CD4-positive, alpha-beta T cell treated with Interferon alpha-2 for 1 hour (primary cell): ENCODE data around the gene SPATA22.
"Not testable (repeated sequence)": the region's sequence is repeated elsewhere in the genome, so short reads cannot be mapped to it uniquely, and the experiment has no call there.

Experiments used
- DNase-seq, 2 donors: peaks; one replicate each; pipeline ENCODE4 v3.0.0-alpha.2; 2020 to 2022

The SPATA22 gene

DNA sequence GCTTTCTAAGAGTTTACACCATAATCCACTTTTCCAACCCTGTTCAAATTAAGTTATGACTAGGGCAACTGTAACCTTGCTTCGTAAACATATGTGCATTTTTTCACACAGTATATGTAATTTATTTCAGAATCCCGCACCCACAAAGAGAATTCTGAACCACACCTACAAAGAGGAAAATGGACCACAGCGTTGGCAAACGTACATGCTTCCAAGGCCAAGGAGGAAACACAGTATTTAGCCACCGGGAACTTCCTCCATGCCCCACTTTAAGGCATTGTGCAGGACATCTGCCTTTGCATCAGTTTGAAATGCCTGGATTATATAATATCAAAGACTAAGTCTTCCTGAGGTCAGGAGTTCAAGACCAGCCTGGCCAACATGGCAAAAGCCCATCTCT, 2.1 kb downstream of the SPATA22 start:
- DNase-seq: no peak

DNA sequence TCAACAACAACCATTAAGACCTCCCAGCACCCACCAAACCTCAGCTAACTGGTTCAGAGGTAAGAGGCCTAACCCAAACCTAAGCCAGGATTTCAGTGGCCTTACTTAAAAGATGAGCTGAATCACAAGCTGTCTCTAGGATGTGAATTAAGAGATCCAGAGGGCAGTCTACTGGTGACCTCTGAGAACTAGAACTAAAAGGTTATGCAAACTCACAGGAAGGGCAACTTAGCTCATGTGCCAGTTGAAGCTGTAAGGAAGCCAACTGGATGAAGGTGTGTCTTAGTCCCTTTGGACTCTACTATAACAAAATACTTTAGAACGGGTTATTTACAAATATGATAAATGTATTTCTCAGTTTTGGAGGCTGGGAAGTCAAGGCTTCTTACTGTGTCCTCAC, 5.3 kb downstream of the SPATA22 start:
- not testable (repeated sequence) for DNase-seq

DNA sequence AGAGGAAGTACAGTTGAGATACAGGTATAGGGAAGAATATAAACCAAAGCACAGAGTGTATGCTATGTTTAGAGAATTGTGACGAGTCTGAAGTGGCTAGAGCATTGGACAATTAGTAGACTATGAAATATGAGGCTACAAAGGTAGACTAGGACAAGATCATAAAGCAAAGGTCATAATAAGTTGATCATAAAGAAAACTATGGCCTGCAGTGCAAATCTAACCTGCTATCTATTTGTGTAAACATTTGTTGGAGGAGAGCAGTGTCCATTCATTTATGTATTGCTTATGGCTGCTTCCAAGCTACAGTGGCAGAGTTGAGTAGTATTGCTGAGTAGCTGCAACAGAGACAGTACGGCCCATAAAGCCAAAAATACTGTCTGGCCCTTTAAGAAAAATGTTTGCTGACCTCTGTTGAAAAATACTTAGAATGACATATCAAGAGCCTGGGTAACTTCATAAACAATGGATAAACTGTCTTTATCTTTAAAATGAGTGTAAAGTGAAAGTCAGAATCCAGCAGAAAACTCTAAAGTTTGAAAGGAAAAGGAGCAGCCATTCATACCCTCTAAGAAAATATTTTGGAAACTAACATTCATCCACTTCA, 23.5 kb downstream of the SPATA22 start:
- no peak for DNase-seq

DNA sequence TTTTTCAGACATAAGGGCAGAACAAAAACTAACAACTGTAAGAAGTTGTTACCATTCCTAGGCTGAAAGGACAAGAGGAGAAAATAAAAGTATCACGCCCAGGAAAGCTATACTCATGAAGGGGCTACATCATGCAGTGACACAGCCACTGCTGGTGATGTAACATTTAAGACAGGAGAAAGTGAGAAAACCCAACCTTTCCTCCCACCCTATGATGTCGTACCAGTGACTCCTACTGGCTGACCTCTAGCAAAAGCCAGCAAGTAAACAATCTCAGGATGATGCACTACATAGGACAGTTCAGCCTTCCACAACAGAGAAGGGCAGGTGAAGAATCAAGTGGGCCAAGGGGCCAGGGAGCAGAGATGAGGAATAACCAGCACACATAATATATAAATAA, 24.0 kb downstream of the SPATA22 start:
- DNase-seq: peak in 1 of 2 donors; percentile 7

DNA sequence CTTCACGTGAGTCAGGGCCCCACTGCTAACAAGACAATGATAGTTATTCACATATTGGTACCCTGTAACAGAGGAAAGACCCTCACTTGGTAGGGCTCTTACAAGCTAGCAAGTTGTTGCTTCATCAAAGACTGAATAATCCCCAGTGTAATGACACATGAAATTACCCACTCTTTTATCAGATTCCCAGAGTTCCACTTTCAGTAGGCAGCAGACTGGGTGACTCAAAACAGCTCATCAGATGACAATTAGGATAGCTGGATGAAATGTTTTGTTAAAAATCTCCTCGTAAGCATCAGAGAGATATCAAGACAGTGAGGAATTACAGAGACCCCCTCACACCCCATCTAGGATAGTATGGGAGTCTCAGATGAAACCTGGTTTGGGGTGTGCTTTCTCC, 31.2 kb downstream of the SPATA22 start:
- DNase-seq: no peak

DNA sequence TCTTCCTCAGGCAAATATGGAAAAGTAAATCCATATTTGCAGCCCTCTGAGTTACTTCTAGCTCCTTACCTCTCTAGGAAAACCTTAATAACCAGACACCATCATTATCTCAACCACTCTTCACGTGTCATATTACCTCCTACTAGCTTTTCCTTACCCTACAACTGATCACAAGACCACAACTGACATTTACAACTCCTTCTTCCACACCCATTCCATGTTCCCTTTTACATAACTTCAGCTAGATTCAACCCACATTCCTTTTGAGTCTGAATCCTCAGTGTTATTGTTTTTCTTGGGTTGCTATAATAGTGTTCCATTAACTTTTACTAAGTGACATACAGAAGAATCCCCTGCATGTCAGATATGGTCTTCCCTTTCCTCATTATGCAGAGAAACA, 33.3 kb downstream of the SPATA22 start:
- no peak for DNase-seq

DNA sequence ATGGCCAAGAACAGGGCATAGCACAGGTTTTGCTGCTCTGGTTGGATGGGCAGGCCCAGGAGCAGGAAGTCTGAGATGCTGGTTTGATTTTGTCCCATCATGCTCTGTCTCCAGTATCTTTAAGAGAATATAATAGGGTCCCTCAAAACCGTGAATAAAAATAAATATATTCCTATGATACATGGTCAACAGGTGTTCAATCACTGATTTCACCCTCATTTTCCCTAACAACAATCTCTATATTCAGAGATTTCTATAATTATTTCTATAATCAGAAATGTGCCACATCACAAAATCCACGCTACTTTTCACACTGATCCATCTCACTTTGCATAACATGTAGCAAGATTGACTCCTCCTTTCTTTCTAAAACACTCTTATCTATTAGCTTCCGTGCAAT, 37.9 kb downstream of the SPATA22 start, which contains the start of gene OR1E2:
Gene OR1E2 (minus strand): TSS at position 101 of the 400 bp plus-strand sequence. CDS start 0 bp downstream, at position 101.
- DNase-seq: no peak

DNA sequence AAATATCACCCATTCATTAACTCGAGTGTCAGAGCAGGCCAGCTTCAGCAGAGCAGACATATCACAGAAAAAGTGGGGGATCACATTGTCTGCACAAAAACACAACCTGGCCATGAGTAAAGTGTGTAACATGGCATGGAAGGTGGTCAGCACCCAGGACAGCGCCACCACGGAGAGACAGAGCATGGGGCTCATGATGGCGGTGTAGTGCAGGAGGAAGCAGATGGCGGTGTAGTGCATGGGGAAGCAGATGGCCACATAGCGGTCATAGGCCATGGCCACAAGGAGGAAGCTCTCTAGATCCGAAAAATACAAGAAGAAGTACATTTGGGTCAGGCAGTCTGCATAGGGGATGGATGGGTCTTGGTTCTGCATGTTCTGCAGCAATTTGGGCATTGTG, 38.4 kb downstream of the SPATA22 start:
- DNase-seq: peak; percentile 7 to 11

DNA sequence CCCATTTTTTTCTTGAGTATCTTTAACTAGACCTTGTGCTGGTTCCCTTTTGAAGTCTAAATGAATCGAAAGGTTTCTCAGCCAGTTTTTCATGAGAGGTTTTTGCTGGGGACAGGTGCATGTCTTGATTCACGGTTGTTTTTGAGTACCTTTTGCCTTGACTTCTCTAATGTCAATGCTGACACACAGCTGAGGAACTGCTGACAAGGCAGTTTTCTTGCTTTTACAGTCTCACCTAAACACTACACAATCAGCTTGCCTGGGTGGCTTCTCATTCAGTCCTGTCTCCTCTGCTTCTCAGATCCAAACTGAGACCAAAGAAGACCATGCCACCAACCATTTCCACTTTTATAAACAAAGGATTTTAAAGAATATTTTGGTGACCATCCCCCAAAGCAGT, 53.4 kb downstream of the SPATA22 start:
- no peak for DNase-seq

DNA sequence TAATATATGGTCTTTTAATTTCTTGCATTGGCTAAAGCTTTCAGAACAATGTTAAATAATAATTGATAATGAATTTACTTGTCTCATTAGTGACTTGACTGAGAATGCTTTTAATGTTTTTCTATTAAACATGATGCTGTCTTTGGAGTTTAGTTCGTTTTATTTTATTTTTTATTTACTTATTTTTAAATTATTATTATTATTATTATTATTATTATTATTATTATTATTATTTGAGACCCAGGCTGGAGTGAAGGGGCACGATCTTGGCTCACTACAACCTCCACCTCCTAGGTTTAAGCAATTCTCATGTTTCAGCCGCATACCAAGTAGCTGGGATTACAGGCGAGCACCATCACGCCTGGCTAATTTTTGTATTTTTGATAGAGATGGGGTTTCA, 56.0 kb downstream of the SPATA22 start:
- DNase-seq: no peak

DNA sequence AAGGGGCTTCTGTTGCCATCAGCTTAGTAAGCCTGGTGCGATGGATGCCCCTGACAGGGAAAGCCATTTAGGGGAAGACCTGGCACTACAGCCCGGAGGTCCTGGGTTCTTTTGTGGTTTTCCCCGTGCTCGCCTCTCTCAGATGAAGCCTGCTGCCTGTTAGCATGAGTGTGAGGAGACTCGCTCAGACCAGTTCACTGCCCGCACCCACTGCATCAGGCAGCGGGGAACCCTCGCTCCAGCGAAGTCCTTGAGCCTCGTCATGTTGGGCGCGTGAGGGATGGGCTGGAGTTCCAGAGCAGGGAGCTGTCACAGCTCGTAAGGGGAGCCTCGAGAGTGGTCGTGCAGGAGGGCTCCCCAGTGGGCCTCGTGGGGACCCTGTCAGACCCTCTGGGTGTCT, 59.4 kb downstream of the SPATA22 start:
- not testable (repeated sequence) for DNase-seq

DNA sequence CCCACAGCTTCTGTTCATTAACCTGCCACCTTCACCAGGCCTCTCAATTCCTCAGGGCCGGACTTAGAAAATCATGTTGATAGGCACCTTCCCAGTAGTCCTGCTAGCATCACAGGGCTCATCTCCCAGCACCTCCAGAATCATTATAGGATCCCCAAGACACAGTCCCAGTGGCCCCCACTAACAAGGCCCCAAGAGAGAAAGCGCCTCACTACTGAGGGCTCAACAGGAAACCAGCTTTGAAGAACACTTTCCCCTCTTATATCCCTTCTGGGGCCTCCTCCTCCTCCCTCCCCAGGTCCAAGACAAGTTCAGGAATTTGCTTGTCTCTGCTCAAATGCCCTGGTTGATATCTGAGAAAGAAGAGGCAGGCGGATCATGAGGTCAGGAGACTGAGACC, 60.5 kb downstream of the SPATA22 start, which contains the start of gene OR3A3:
Gene OR3A3 (plus strand): TSS at position 301 of the 400 bp plus-strand sequence.
- DNase-seq: no peak

DNA sequence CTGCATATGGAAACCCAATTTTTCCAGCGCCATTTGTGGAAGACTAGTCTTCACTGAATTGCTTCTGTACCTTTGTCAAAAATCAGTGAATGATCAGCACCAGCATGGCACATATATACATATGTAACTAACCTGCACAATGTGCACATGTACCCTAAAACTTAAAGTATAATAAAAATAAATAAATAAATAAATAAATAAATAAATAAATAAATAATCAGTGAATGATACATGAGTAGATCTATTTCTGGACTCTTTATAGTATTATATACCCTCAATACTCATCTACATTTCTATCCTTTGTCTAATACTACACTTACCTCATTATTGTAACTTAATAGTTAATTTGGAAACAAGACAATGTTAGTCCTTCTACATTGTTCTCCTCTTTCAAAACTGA, 67.8 kb downstream of the SPATA22 start:
- not testable (repeated sequence) for DNase-seq

DNA sequence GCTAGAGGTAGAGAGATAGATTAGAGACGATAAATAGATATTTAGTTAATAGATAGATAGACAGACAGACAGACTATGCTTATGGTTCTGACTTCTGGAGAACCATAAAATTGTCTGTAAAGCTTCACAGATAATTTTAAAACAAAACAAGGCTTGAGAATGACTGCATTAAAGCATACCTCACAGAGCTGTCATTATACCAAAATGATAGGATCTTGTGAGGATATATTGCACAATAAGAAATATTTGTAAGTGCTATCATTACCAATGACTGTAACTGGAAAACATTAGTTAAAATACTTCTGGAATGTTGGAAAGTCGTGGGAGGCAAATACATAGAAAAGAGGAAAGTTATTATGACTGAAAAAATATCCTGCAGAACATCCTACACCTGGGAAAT, 69.8 kb downstream of the SPATA22 start:
- DNase-seq: no peak

DNA sequence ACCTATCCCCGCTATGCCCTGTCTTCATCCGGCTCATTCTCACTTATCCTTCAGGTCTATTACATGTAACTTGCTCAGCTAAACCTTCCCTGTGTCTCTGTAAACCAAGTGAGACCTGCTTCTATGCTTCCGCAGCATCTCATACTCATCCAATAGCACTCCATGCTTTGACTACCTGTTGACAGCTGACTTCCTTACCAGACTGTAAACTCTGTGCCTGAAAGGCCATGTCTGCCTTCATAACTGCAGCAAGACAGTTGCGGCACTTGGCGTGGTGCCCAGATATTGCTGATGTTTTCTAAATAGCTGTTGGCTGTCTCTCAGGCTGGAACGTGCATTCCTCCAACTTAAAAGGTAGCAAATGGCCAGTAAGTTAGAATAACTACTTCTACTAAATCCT, 71.6 kb downstream of the SPATA22 start:
- no peak for DNase-seq

DNA sequence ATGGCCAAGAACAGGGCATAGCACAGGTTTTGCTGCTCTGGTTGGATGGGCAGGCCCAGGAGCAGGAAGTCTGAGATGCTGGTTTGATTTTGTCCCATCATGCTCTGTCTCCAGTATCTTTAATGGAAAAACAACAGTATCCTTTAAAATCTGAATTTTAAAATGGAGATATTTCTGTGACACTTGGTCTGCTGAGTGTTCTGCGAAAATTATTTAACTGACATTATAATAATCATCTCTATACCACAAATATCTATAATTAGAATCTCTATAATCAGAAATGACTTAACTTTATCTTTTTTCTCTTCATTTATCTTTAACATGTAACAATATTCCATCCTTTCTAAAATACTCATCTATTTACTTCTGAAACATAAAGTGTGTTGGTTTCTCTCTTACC, 73.3 kb downstream of the SPATA22 start, which contains the start of gene OR1E1:
Gene OR1E1 (minus strand): TSS at position 101 of the 400 bp plus-strand sequence. CDS start 0 bp downstream, at position 101.
- no peak for DNase-seq

DNA sequence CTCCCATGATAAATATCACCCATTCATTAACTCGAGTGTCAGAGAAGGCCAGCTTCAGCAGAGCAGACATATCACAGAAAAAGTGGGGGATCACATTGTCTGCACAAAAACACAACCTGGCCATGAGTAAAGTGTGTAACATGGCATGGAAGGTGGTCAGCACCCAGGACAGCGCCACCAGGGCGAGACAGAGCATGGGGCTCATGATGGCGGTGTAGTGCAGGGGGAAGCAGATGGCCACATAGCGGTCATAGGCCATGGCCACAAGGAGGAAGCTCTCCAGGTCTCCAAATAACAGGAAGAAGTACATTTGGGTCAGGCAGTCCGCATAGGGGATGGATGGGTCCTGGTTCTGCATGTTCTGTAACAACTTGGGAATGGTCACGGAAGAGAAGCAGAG, 73.8 kb downstream of the SPATA22 start:
- not testable (repeated sequence) for DNase-seq
